Measurements from ENCODE around the gene PPP1R37.

Gene PPP1R37

DNA sequence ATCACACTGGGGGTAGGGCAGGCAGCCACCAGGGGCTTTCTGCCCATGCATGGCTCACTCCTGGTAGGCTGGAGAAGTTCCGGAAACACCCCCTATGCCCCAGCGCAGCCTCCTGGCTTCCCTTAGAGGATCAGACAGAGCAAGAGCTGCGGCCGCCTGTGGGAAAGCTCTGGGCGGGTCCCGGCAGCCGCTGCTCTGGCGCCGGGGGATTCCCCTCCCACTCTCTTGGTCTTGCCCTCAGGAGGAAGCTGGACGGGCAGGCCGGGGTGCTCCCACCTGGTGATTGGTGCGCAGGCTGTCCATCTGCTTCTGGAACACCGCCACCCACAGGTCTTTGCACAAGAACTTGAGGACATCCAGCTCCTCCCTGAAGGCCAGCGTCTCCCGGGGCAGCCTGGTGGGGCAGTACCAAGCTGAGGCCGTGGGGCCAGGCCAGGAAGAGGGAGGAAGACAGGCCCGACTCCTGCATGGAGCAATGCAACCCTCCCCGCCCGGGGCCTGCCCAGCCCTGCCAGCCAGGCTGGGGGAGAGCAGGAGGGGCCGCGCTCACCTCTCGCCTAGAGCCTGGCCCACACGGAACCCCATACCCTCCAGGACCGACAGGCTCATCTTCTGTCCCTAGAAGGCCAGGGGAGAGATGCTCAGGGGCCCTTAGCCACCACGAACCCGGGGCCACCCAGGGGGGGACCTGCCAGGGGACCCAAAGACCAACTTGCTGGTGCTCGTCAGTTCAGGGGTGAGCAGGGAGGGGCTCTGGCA is 71.8 kb downstream of the PPP1R37 start:
- no peak overlapping the region for H3K9ac ChIP-seq (ENCODE audit: low read length)
- H3F3A ChIP-seq (ENCODE audit: insufficient read depth, low read length), result no peaks in the 10 kb centered on the region
- no peak overlapping the region for H3K4me3 ChIP-seq (ENCODE audit: low read depth, low read length, poor library complexity, severe bottlenecking)

GRCh38 chr19:45166723-45167252 is 73.8 kb downstream of the PPP1R37 start:
- Histone ChIP-seq H3K79me2 (ENCODE audit: insufficient read depth, low read length) (no peaks in the 10 kb centered on the region), H3K9ac (ENCODE audit: low read length) (no peak overlapping the region), H3K4me2 (ENCODE audit: low read length) (no peak overlapping the region), H3K27me3 (ENCODE audit: insufficient read depth, low read length) (peaks cover 13% of the 10 kb centered on the region), H3K27ac (ENCODE audit: low read depth, low read length, poor library complexity, severe bottlenecking) (no peak overlapping the region), H3F3A (ENCODE audit: insufficient read depth, low read length) (no peaks in the 10 kb centered on the region), H3K36me3 (ENCODE audit: insufficient read depth, low read length) (no peaks in the 10 kb centered on the region), H3K9me3 (ENCODE audit: low read length) (no peaks in the 10 kb centered on the region), H3K9me2 (ENCODE audit: low read depth, low read length) (no peaks in the 10 kb centered on the region), H3K4me3 (ENCODE audit: low read depth, low read length, poor library complexity, severe bottlenecking) (no peak overlapping the region), H2AFZ (ENCODE audit: low read length) (no peak overlapping the region), H4K20me1 (ENCODE audit: insufficient read depth, low read length) (no peaks in the 10 kb centered on the region), H3K4me1 (ENCODE audit: insufficient read depth, low read length, severe bottlenecking) (no peaks in the 10 kb centered on the region)
- TF ChIP-seq EZH2 (IDR thresholded peaks at IDR 0.05; ENCODE audit: borderline replicate concordance, low read length), result no peak
- TF ChIP-seq, protein P1, sequence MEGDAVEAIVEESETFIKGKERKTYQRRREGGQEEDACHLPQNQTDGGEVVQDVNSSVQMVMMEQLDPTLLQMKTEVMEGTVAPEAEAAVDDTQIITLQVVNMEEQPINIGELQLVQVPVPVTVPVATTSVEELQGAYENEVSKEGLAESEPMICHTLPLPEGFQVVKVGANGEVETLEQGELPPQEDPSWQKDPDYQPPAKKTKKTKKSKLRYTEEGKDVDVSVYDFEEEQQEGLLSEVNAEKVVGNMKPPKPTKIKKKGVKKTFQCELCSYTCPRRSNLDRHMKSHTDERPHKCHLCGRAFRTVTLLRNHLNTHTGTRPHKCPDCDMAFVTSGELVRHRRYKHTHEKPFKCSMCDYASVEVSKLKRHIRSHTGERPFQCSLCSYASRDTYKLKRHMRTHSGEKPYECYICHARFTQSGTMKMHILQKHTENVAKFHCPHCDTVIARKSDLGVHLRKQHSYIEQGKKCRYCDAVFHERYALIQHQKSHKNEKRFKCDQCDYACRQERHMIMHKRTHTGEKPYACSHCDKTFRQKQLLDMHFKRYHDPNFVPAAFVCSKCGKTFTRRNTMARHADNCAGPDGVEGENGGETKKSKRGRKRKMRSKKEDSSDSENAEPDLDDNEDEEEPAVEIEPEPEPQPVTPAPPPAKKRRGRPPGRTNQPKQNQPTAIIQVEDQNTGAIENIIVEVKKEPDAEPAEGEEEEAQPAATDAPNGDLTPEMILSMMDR (IDR thresholded peaks at IDR 0.05; ENCODE audit: low read length), result no peak

More for the DNA sequence above, 71.8 kb downstream of the PPP1R37 start:
- Histone ChIP-seq H3K9me3 (ENCODE audit: low read length) (no peaks in the 10 kb centered on the region), H3K27me3 (ENCODE audit: insufficient read depth, low read length) (peaks cover 18% of the 10 kb centered on the region), H3K4me1 (ENCODE audit: insufficient read depth, low read length, severe bottlenecking) (no peaks in the 10 kb centered on the region), H4K20me1 (ENCODE audit: insufficient read depth, low read length) (no peaks in the 10 kb centered on the region), H3K79me2 (ENCODE audit: insufficient read depth, low read length) (no peaks in the 10 kb centered on the region), H3K27ac (ENCODE audit: low read depth, low read length, poor library complexity, severe bottlenecking) (no peak overlapping the region), H2AFZ (ENCODE audit: low read length) (no peak overlapping the region), H3K9me2 (ENCODE audit: low read depth, low read length) (no peaks in the 10 kb centered on the region), H3K36me3 (ENCODE audit: insufficient read depth, low read length) (no peaks in the 10 kb centered on the region), H3K4me2 (ENCODE audit: low read length) (no peak overlapping the region)
- TF ChIP-seq EZH2 (IDR thresholded peaks at IDR 0.05; ENCODE audit: borderline replicate concordance, low read length), result no peak
- TF ChIP-seq, protein P1 (IDR thresholded peaks at IDR 0.05; ENCODE audit: low read length), result peak; percentile 7; the same call in 1 of the 2 replicates

DNA sequence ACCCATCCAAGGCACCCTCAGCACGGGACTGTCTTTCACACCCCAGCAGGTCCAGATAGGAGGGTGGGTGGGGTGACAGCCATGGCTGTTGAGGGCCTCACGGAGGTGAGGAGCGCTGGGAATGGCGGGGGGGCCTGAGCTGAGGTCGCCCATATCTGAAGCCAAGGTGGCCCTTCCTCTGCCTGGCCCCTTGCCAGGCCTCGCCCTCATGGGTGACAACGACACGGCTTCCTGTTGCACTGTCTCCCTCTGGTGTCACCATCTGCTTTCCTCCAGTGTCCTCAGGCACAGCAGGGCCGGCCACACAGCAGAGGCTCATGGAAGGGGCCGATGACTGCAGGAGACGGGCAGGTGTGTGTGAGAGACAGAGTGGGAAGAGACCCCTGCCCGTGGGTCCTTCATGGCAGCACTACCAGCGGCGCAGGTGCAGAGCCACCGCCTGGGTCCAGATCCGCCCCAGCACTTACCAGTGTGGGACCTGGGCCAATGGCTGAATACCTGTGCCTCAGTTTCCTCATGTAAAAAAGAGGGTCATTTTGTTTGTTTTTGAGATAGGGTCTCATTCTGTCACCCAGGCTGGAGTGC is 75.9 kb downstream of the PPP1R37 start:
- no peaks in the 10 kb centered on the region for H3K79me2 ChIP-seq (ENCODE audit: insufficient read depth, low read length)
- H3K36me3 ChIP-seq (ENCODE audit: insufficient read depth, low read length), result no peaks in the 10 kb centered on the region
- H3K9me3 ChIP-seq (ENCODE audit: low read length), result no peaks in the 10 kb centered on the region
- peaks cover under 1% of the 10 kb centered on the region; the same call in 1 of the 2 replicates for H3K27me3 ChIP-seq (ENCODE audit: insufficient read depth, low read length)
- H4K20me1 ChIP-seq (ENCODE audit: insufficient read depth, low read length), result no peaks in the 10 kb centered on the region
- no peak overlapping the region for H3K9ac ChIP-seq (ENCODE audit: low read length)
- no peak overlapping the region for H2AFZ ChIP-seq (ENCODE audit: low read length)
- no peak overlapping the region for H3K4me2 ChIP-seq (ENCODE audit: low read length)
- TF ChIP-seq EZH2 (IDR thresholded peaks at IDR 0.05; ENCODE audit: borderline replicate concordance, low read length), result no peak
- TF ChIP-seq, protein P1 (IDR thresholded peaks at IDR 0.05; ENCODE audit: low read length), result peak; percentile 18; the same call in 1 of the 2 replicates
- no peak overlapping the region for H3K27ac ChIP-seq (ENCODE audit: low read depth, low read length, poor library complexity, severe bottlenecking)
- no peaks in the 10 kb centered on the region for H3K9me2 ChIP-seq (ENCODE audit: low read depth, low read length)
- no peaks in the 10 kb centered on the region for H3F3A ChIP-seq (ENCODE audit: insufficient read depth, low read length)
- H3K4me1 ChIP-seq (ENCODE audit: insufficient read depth, low read length, severe bottlenecking), result no peaks in the 10 kb centered on the region
- no peak overlapping the region for H3K4me3 ChIP-seq (ENCODE audit: low read depth, low read length, poor library complexity, severe bottlenecking)

Data from OCI-LY1 (cell line).